Natural killer cell (primary cell): ENCODE measurements around the gene INPP4A. TPM values are rescaled to one million over a fixed set of nuclear protein-coding genes. Genes with fewer than 3 reads are reported as not detected.
A peak's percentile ranks its signal among the peaks of the same experiment; 100 is the strongest.

Experiments used
- ATAC-seq, 3 donors: fragments of 150-1000 bp in 2 of 3; fragments of 200-7000 bp in 1 of 3; cut with Tn5 transposase; 1 replicate in 1 of 3; 2 replicates in 2 of 3; pipeline ENCODE4 v1.10.0; 2021; ENCODE audit warnings: mild to moderate bottlenecking in 2 of 3, moderate library complexity in 2 of 3
- DNase-seq, 2 donors: peaks; one replicate each; pipeline versions ENCODE4 v3.0.0 to v3.0.0-alpha.2; 2013 to 2021; ENCODE audit warnings: mixed read lengths in 1 of 2
- H3K27ac ChIP-seq: one replicate; pipeline ENCODE4 v1.5.1; 2013; ENCODE audit warnings: mild to moderate bottlenecking, low read length
- H3K27me3 ChIP-seq: one replicate; pipeline ENCODE4 v1.6.1; 2013; ENCODE audit warnings: low read length; ENCODE audit not compliant: control insufficient read depth, insufficient read depth
- H3K36me3 ChIP-seq: one replicate; pipeline ENCODE4 v1.6.1; 2013; ENCODE audit warnings: low read length; ENCODE audit not compliant: control insufficient read depth, insufficient read depth
- H3K4me1 ChIP-seq: one replicate; pipeline ENCODE4 v1.6.1; 2013; ENCODE audit warnings: low read length; ENCODE audit not compliant: control insufficient read depth, insufficient read depth
- H3K4me3 ChIP-seq: one replicate; pipeline ENCODE4 v1.5.1; 2013; ENCODE audit warnings: low read length
- H3K9me3 ChIP-seq: one replicate; pipeline ENCODE4 v1.6.1; 2013; ENCODE audit warnings: low read length; ENCODE audit not compliant: control insufficient read depth, insufficient read depth
- H3K27ac Mint-ChIP-seq, 2 donors: one replicate each; pipeline ENCODE4 v1.8.0; 2022; ENCODE audit warnings: mild to moderate bottlenecking in 2 of 2, mixed read lengths in 2 of 2, moderate library complexity in 1 of 2
- H3K27me3 Mint-ChIP-seq, 2 donors: one replicate each; pipeline ENCODE4 v1.8.0; 2022; ENCODE audit warnings: low read depth in 2 of 2, mixed read lengths in 2 of 2
- H3K36me3 Mint-ChIP-seq: one replicate; pipeline ENCODE4 v1.8.0; 2022; ENCODE audit warnings: mixed read lengths
- H3K4me1 Mint-ChIP-seq, 2 donors: one replicate each; pipeline ENCODE4 v1.8.0; 2022; ENCODE audit warnings: mixed read lengths in 2 of 2
- H3K4me3 Mint-ChIP-seq: one replicate; pipeline ENCODE4 v1.8.0; 2022; ENCODE audit warnings: mild to moderate bottlenecking, moderate library complexity, mixed read lengths
- H3K9me3 Mint-ChIP-seq, 2 donors: one replicate each; pipeline ENCODE4 v1.8.0; 2022; ENCODE audit warnings: mixed read lengths in 2 of 2
- CTCF ChIP-seq: fragments of 200-600 bp; IDR thresholded peaks from one replicate; pipeline ENCODE4 v1.8.0; 2022; ENCODE audit warnings: antibody characterized with exemption
- whole genome bisulfite sequencing: methylation state at CpG from one replicate; pipeline ENCODE4 v1.1.7; 2013; ENCODE audit warnings: missing lambda C conversion rate; ENCODE audit not compliant: insufficient coverage; 5-methylcytosine and 5-hydroxymethylcytosine counted together
- intact Hi-C: fragments of 100-400 bp; cut with micrococcal nuclease; formaldehyde crosslinking; loops from one replicate; pipeline ENCODE4 v1.14.2; 2022
- total RNA-seq, 4 donors: library from RNA; stranded (reverse); fragments of 120-200 nt in 1 of 4; gene quantifications; one replicate each; pipeline versions ENCODE4 v1.2.3 to v1.2.4, GENCODE V29; 2013 to 2022

Gene INPP4A
- total RNA-seq, 3 donors from 2014 or later (not counting 1 experiment from before 2014, with no cell fraction given) = 192 to 243 (median 225) TPM

GRCh38 chr2:98534761-98535160 lies 90.1 kb downstream of the INPP4A start:
- no peaks in the 10 kb centered on the region for H3K27me3 ChIP-seq
- H3K36me3 Mint-ChIP-seq = peaks cover 22% of the 10 kb centered on the region
- no peaks in the 10 kb centered on the region for H3K27me3 Mint-ChIP-seq
- no peaks in the 10 kb centered on the region for H3K9me3 ChIP-seq
- no peaks in the 10 kb centered on the region for H3K4me1 ChIP-seq
- H3K4me3 ChIP-seq = no peak overlapping the region
- H3K27ac Mint-ChIP-seq = peak overlapping the region; percentile 18 to 78
- H3K9me3 Mint-ChIP-seq = no peaks in the 10 kb centered on the region
- no peak for DNase-seq
- H3K36me3 ChIP-seq = peaks cover 78% of the 10 kb centered on the region
- intact Hi-C loops = no loop called here
- no peak for ATAC-seq
- H3K27ac ChIP-seq = no peak overlapping the region
- no peak for TF ChIP-seq CTCF
- peaks cover 28 to 42% of the 10 kb centered on the region in 2 donors for H3K4me1 Mint-ChIP-seq
- 95% methylated on average over 3 of the region's 3 CpGs for WGBS
- no peak overlapping the region for H3K4me3 Mint-ChIP-seq

GRCh38 chr2:98535971-98536677 lies 91.5 kb downstream of the INPP4A start:
- H3K9me3 Mint-ChIP-seq = no peaks in the 10 kb centered on the region
- peaks cover 18 to 37% of the 10 kb centered on the region in 2 donors for H3K4me1 Mint-ChIP-seq
- DNase-seq (no peak), ATAC-seq (no peak)
- WGBS = 90% methylated on average over 6 of the region's 6 CpGs
- Histone ChIP-seq H3K4me1 (no peaks in the 10 kb centered on the region), H3K9me3 (no peaks in the 10 kb centered on the region), H3K27me3 (no peaks in the 10 kb centered on the region), H3K27ac (no peak overlapping the region), H3K4me3 (no peak overlapping the region), H3K36me3 (peaks cover 82% of the 10 kb centered on the region)
- intact Hi-C loops = no loop called here
- peaks cover 31% of the 10 kb centered on the region for H3K36me3 Mint-ChIP-seq
- peak overlapping the region; percentile 18 to 78 for H3K27ac Mint-ChIP-seq
- H3K4me3 Mint-ChIP-seq = no peak overlapping the region
- no peaks in the 10 kb centered on the region for H3K27me3 Mint-ChIP-seq
- no peak for TF ChIP-seq CTCF

GRCh38 chr2:98537390-98538126 lies 92.9 kb downstream of the INPP4A start:
- Mint-ChIP-seq H3K36me3 (peaks cover 31% of the 10 kb centered on the region), H3K27ac (peak overlapping the region; percentile 36 to 54), H3K27me3 (no peaks in the 10 kb centered on the region), H3K4me1 (peaks cover 18 to 24% of the 10 kb centered on the region in 2 donors), H3K9me3 (no peaks in the 10 kb centered on the region), H3K4me3 (no peak overlapping the region)
- Histone ChIP-seq H3K27me3 (no peaks in the 10 kb centered on the region), H3K9me3 (no peaks in the 10 kb centered on the region), H3K4me1 (no peaks in the 10 kb centered on the region), H3K4me3 (no peak overlapping the region), H3K36me3 (peaks cover 88% of the 10 kb centered on the region), H3K27ac (no peak overlapping the region)
- DNase-seq (no peak), ATAC-seq (no peak)
- intact Hi-C loops = no loop called here
- WGBS = 97% methylated on average over 12 of the region's 14 CpGs
- no peak for TF ChIP-seq CTCF
